GM12891 (cell line): ENCODE results near the gene FBXO21.

Experiments used
- PAX5 ChIP-seq: IDR thresholded peaks from 2 replicates; pipeline ENCODE4 v1.6.1; 2011; ENCODE audit warnings: low read length, moderate library complexity, mild to moderate bottlenecking; ENCODE audit not compliant: insufficient read depth, severe bottlenecking
- POLR2A ChIP-seq: IDR thresholded peaks from 2 replicates; pipeline ENCODE4 v1.6.1; 2011; ENCODE audit warnings: low read depth, low read length, control low read depth
- POLR2AphosphoS5 ChIP-seq: IDR thresholded peaks from 2 replicates; pipeline ENCODE4 v1.6.1; 2011; ENCODE audit warnings: low read depth, low read length, control low read depth

GRCh38 chr12:117178745-117179144 lies 11.5 kb downstream of the FBXO21 start:
- no peak for TF ChIP-seq PAX5
- no peak for TF ChIP-seq POLR2A
- no peak for TF ChIP-seq POLR2AphosphoS5
